Measurements from ENCODE around the gene PHOSPHO2. TPM values are rescaled to one million over a fixed set of nuclear protein-coding genes. Genes with fewer than 3 reads are reported as not detected.

PHOSPHO2 gene
- total and polyA plus RNA-seq, 4 donors: 1.4 to 5.3 (median 3.6) TPM

- TF ChIP-seq REST (IDR thresholded peaks at IDR 0.05): no peak
These were observed 29.7 kb upstream of the PHOSPHO2 start (continued) for GRCh38 chr2:169664600-169664977.

GRCh38 chr2:169664978-169665930 lies 29.0 kb upstream of the PHOSPHO2 start:
- no peak overlapping the region for H3K9ac ChIP-seq (ENCODE audit: low read depth in 1 of 2, low read length in 2 of 2)
- no peaks in the 10 kb centered on the region for H3K9me3 ChIP-seq (ENCODE audit: control insufficient read depth in 4 of 4, low read length in 3 of 4)
- H3K4me3 ChIP-seq (ENCODE audit: low read depth in 1 of 3, low read length in 3 of 3): no peak overlapping the region
- H3K27ac ChIP-seq (ENCODE audit: low read depth in 1 of 2, low read length in 2 of 2): no peak overlapping the region
- TF ChIP-seq ATF3 (IDR thresholded peaks at IDR 0.05): no peak
- no peak for TF ChIP-seq ZBTB33 (IDR thresholded peaks at IDR 0.05)
- TF ChIP-seq GABPA (IDR thresholded peaks at IDR 0.05 in 1 of 2, conservative IDR thresholded peaks at IDR 0.05 in 1 of 2): no peak
- TF ChIP-seq YY1 (IDR thresholded peaks at IDR 0.05): no peak
- TF ChIP-seq CTCF (IDR thresholded peaks at IDR 0.05; ENCODE audit: low read depth, low read length, missing input control): no peak
- TF ChIP-seq NR2F2 (IDR thresholded peaks at IDR 0.05): no peak
- TF ChIP-seq RXRA (IDR thresholded peaks at IDR 0.05): no peak
- TF ChIP-seq TAF1 (conservative IDR thresholded peaks at IDR 0.05): no peak
- TF ChIP-seq EGR1 (IDR thresholded peaks at IDR 0.05; ENCODE audit: low read depth in 2 of 2): no peak
- no peaks in the 10 kb centered on the region for H3K4me1 ChIP-seq (ENCODE audit: control insufficient read depth in 4 of 4, insufficient read depth in 4 of 4, low read length in 3 of 4)
- no peak for DNase-seq (ENCODE audit: low spot score)
- H3K27me3 ChIP-seq (ENCODE audit: control insufficient read depth in 4 of 4, insufficient read depth in 4 of 4, low read length in 3 of 4): no peaks in the 10 kb centered on the region
- no peaks in the 10 kb centered on the region for H3K36me3 ChIP-seq (ENCODE audit: control insufficient read depth in 4 of 4, insufficient read depth in 3 of 4, low read depth in 1 of 4, low read length in 3 of 4)
- WGBS: 59% methylated on average over 1 of the region's 1 CpG

GRCh38 chr2:169667583-169667982 lies 26.7 kb upstream of the PHOSPHO2 start:
- Histone ChIP-seq H3K27me3 (ENCODE audit: control insufficient read depth in 4 of 4, insufficient read depth in 4 of 4, low read length in 3 of 4) (no peaks in the 10 kb centered on the region), H3K4me1 (ENCODE audit: control insufficient read depth in 4 of 4, insufficient read depth in 4 of 4, low read length in 3 of 4) (no peaks in the 10 kb centered on the region), H3K36me3 (ENCODE audit: control insufficient read depth in 4 of 4, insufficient read depth in 3 of 4, low read depth in 1 of 4, low read length in 3 of 4) (no peaks in the 10 kb centered on the region), H3K27ac (ENCODE audit: low read depth in 1 of 2, low read length in 2 of 2) (no peak overlapping the region), H3K4me3 (ENCODE audit: low read depth in 1 of 3, low read length in 3 of 3) (no peak overlapping the region), H3K9ac (ENCODE audit: low read depth in 1 of 2, low read length in 2 of 2) (no peak overlapping the region), H3K9me3 (ENCODE audit: control insufficient read depth in 4 of 4, low read length in 3 of 4) (no peaks in the 10 kb centered on the region)
- no peak for TF ChIP-seq JUND (IDR thresholded peaks at IDR 0.05)
- TF ChIP-seq RAD21 (IDR thresholded peaks at IDR 0.05): peak; percentile 52 to 57
- DNase-seq (ENCODE audit: low spot score): no peak
- 19% methylated on average over 2 of the region's 2 CpGs for WGBS
